HepG2 (cell line): ENCODE results near the gene STEAP1B. TPM values are rescaled to one million over a fixed set of nuclear protein-coding genes. Genes with fewer than 3 reads are reported as not detected.
A peak's percentile ranks its signal among the peaks of the same experiment; 100 is the strongest.

Experiments
- CREBL2 ChIP-seq: sonication (generic); formaldehyde crosslinking; IDR thresholded peaks from 2 replicates; pipeline ENCODE4 v1.8.1; 2023; ENCODE audit warnings: missing genetic modification reagents, mild to moderate bottlenecking, borderline replicate concordance
- FOXM1 ChIP-seq: sonication (generic); formaldehyde crosslinking; IDR thresholded peaks from 2 replicates; pipeline ENCODE4 v1.5.0; 2020; ENCODE audit warnings: missing genetic modification reagents
- FOXP4 ChIP-seq: sonication (generic); formaldehyde crosslinking; IDR thresholded peaks from 2 replicates; pipeline ENCODE4 v1.4.0; 2020; ENCODE audit warnings: missing genetic modification reagents
- HMG20A ChIP-seq: IDR thresholded peaks from 2 replicates; pipeline ENCODE4 v1.6.1; 2016; ENCODE audit warnings: borderline replicate concordance
- MEIS2 ChIP-seq: sonication (generic); formaldehyde crosslinking; IDR thresholded peaks from 2 replicates; pipeline ENCODE4 v1.9.0; 2021; ENCODE audit warnings: mild to moderate bottlenecking, missing genetic modification reagents
- SALL1 ChIP-seq: sonication (generic); formaldehyde crosslinking; IDR thresholded peaks from 2 replicates; pipeline ENCODE4 v1.8.0; 2022; ENCODE audit warnings: mild to moderate bottlenecking, missing genetic modification reagents
- SAP130 ChIP-seq: IDR thresholded peaks from 2 replicates; pipeline ENCODE4 v1.6.1; 2016; ENCODE audit warnings: low read depth
- SETDB1 ChIP-seq: sonication (generic); formaldehyde crosslinking; IDR thresholded peaks from 2 replicates; pipeline ENCODE4 v1.5.1; 2020; ENCODE audit warnings: missing genetic modification reagents, mild to moderate bottlenecking, borderline replicate concordance
- YEATS4 ChIP-seq: sonication (generic); formaldehyde crosslinking; IDR thresholded peaks from 2 replicates; pipeline ENCODE4 v1.4.0; 2020; ENCODE audit warnings: missing genetic modification reagents, borderline replicate concordance
- ZBTB38 ChIP-seq: sonication (generic); formaldehyde crosslinking; IDR thresholded peaks from 2 replicates; pipeline ENCODE4 v1.5.1; 2020; ENCODE audit warnings: mild to moderate bottlenecking, missing genetic modification reagents
- ZFP36L1 ChIP-seq: sonication (generic); formaldehyde crosslinking; IDR thresholded peaks from 2 replicates; pipeline ENCODE4 v1.8.0; 2022; ENCODE audit warnings: mild to moderate bottlenecking, missing genetic modification reagents, moderate library complexity
- ZNF251 ChIP-seq: sonication (generic); formaldehyde crosslinking; IDR thresholded peaks from 2 replicates; pipeline ENCODE4 v1.9.0; 2021; ENCODE audit warnings: mild to moderate bottlenecking, missing genetic modification reagents
- ZNF33B ChIP-seq: sonication (generic); formaldehyde crosslinking; IDR thresholded peaks from 2 replicates; pipeline ENCODE4 v1.5.1; 2020; ENCODE audit warnings: mild to moderate bottlenecking, missing genetic modification reagents
- ZNF432 ChIP-seq: sonication (generic); formaldehyde crosslinking; IDR thresholded peaks from 2 replicates; pipeline ENCODE4 v1.5.0; 2020; ENCODE audit warnings: missing genetic modification reagents, mild to moderate bottlenecking, borderline replicate concordance
- ZNF674 ChIP-seq: sonication (generic); formaldehyde crosslinking; IDR thresholded peaks from 2 replicates; pipeline ENCODE4 v1.5.0; 2020; ENCODE audit warnings: low read depth, mild to moderate bottlenecking, missing genetic modification reagents
- ZNF772 ChIP-seq: sonication (generic); formaldehyde crosslinking; IDR thresholded peaks from 2 replicates; pipeline ENCODE4 v1.5.0; 2020; ENCODE audit warnings: mild to moderate bottlenecking, missing genetic modification reagents
- ZNF776 ChIP-seq: sonication (generic); formaldehyde crosslinking; IDR thresholded peaks from 2 replicates; pipeline ENCODE4 v1.4.0; 2020; ENCODE audit warnings: mild to moderate bottlenecking, missing genetic modification reagents
- polyA plus RNA-seq, 8 experiments: library from polyadenylated mRNA; depleted of rRNA in 3 of 8; stranded (reverse) in 7 of 8; unstranded in 1 of 8; fragments of >200 nt; fragmentation: Illumina TruSeq in 4 of 8; extraction: Trizol in 4 of 8; gene quantifications; 2 replicates each; pipeline versions ENCODE4 v1.2.1 to v1.2.3, GENCODE V29; 2011 to 2016; ENCODE audit warnings: low read depth in 4 of 8, missing spikeins in 1 of 8, mixed read lengths in 1 of 8; ENCODE audit not compliant: insufficient read depth in 1 of 8
- total RNA-seq, 5 experiments: library from RNA; depleted of rRNA; stranded (reverse); fragments of >200 nt; fragmentation: Illumina TruSeq; extraction: Trizol; gene quantifications; 2 replicates each; pipeline ENCODE4 v1.2.3, GENCODE V29; 2016; ENCODE audit warnings: low read depth in 1 of 5
- TF ChIP-seq, protein P1 (sequence below): sonication (generic); formaldehyde crosslinking; IDR thresholded peaks from 2 replicates; pipeline ENCODE4 v1.4.0; 2020; ENCODE audit warnings: mild to moderate bottlenecking, missing genetic modification reagents
- TF ChIP-seq, protein P2 (sequence below): sonication (generic); formaldehyde crosslinking; IDR thresholded peaks from 2 replicates; pipeline ENCODE4 v1.8.0; 2022; ENCODE audit warnings: mild to moderate bottlenecking, missing genetic modification reagents
- TF ChIP-seq, protein P3 (sequence below): sonication (generic); formaldehyde crosslinking; IDR thresholded peaks from 2 replicates; pipeline ENCODE4 v1.5.1; 2020; ENCODE audit warnings: missing genetic modification reagents, mild to moderate bottlenecking, borderline replicate concordance

The STEAP1B gene
- total and polyA plus RNA-seq, 2 of the 13 experiments (the other 11 are each of a cell fraction or from before 2014, with no cell fraction given) = not detected

DNA sequence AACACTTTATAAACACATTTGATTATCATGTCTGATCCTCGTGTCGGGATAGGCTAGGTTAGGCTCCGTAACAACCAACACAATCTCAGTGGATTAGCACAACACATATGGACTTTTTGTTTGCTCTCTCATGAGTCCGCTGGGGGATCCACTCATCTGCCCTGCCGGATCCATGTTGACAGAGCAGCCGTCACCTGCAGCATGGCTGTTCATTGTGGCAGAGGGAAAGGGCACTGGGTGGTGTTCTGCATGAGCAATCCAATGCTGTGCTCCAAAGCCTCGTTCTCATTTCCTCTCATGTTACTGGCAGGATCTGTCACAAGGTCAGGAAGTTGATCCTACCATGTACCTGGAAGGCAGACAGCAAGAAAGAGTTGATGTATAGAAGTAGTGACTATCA lies 80.5 kb downstream of the STEAP1B start (continued):
- TF ChIP-seq, protein P1, sequence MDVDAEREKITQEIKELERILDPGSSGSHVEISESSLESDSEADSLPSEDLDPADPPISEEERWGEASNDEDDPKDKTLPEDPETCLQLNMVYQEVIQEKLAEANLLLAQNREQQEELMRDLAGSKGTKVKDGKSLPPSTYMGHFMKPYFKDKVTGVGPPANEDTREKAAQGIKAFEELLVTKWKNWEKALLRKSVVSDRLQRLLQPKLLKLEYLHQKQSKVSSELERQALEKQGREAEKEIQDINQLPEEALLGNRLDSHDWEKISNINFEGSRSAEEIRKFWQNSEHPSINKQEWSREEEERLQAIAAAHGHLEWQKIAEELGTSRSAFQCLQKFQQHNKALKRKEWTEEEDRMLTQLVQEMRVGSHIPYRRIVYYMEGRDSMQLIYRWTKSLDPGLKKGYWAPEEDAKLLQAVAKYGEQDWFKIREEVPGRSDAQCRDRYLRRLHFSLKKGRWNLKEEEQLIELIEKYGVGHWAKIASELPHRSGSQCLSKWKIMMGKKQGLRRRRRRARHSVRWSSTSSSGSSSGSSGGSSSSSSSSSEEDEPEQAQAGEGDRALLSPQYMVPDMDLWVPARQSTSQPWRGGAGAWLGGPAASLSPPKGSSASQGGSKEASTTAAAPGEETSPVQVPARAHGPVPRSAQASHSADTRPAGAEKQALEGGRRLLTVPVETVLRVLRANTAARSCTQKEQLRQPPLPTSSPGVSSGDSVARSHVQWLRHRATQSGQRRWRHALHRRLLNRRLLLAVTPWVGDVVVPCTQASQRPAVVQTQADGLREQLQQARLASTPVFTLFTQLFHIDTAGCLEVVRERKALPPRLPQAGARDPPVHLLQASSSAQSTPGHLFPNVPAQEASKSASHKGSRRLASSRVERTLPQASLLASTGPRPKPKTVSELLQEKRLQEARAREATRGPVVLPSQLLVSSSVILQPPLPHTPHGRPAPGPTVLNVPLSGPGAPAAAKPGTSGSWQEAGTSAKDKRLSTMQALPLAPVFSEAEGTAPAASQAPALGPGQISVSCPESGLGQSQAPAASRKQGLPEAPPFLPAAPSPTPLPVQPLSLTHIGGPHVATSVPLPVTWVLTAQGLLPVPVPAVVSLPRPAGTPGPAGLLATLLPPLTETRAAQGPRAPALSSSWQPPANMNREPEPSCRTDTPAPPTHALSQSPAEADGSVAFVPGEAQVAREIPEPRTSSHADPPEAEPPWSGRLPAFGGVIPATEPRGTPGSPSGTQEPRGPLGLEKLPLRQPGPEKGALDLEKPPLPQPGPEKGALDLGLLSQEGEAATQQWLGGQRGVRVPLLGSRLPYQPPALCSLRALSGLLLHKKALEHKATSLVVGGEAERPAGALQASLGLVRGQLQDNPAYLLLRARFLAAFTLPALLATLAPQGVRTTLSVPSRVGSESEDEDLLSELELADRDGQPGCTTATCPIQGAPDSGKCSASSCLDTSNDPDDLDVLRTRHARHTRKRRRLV = no peak
- TF ChIP-seq ZFP36L1 (CRISPR knock-in tag) (0 out of 2 replicates have a peak, but pooled peaks have one; percentile 47), CREBL2 (CRISPR knock-in tag) (no peak), ZBTB38 (CRISPR knock-in tag) (peak; percentile 67; the same call in 1 of the 2 replicates), ZNF33B (CRISPR knock-in tag) (no peak), FOXM1 (CRISPR knock-in tag) (no peak), ZNF251 (no peak), ZNF432 (CRISPR knock-in tag) (no peak), YEATS4 (CRISPR knock-in tag) (no peak), SAP130 (peak; percentile 27; the same call in 1 of the 2 replicates), ZNF776 (CRISPR knock-in tag) (no peak), ZNF772 (CRISPR knock-in tag) (no peak), FOXP4 (CRISPR knock-in tag) (no peak), SALL1 (CRISPR knock-in tag) (peak; percentile 40; the same call in 1 of the 2 replicates), HMG20A (CRISPR knock-in tag) (no peak; the same call in 1 of the 2 replicates), SETDB1 (CRISPR knock-in tag) (no peak), MEIS2 (no peak), ZNF674 (CRISPR knock-in tag) (no peak)
- TF ChIP-seq, protein P2, sequence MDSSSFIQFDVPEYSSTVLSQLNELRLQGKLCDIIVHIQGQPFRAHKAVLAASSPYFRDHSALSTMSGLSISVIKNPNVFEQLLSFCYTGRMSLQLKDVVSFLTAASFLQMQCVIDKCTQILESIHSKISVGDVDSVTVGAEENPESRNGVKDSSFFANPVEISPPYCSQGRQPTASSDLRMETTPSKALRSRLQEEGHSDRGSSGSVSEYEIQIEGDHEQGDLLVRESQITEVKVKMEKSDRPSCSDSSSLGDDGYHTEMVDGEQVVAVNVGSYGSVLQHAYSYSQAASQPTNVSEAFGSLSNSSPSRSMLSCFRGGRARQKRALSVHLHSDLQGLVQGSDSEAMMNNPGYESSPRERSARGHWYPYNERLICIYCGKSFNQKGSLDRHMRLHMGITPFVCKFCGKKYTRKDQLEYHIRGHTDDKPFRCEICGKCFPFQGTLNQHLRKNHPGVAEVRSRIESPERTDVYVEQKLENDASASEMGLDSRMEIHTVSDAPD (CRISPR knock-in tag) = no peak
- TF ChIP-seq, protein P3, sequence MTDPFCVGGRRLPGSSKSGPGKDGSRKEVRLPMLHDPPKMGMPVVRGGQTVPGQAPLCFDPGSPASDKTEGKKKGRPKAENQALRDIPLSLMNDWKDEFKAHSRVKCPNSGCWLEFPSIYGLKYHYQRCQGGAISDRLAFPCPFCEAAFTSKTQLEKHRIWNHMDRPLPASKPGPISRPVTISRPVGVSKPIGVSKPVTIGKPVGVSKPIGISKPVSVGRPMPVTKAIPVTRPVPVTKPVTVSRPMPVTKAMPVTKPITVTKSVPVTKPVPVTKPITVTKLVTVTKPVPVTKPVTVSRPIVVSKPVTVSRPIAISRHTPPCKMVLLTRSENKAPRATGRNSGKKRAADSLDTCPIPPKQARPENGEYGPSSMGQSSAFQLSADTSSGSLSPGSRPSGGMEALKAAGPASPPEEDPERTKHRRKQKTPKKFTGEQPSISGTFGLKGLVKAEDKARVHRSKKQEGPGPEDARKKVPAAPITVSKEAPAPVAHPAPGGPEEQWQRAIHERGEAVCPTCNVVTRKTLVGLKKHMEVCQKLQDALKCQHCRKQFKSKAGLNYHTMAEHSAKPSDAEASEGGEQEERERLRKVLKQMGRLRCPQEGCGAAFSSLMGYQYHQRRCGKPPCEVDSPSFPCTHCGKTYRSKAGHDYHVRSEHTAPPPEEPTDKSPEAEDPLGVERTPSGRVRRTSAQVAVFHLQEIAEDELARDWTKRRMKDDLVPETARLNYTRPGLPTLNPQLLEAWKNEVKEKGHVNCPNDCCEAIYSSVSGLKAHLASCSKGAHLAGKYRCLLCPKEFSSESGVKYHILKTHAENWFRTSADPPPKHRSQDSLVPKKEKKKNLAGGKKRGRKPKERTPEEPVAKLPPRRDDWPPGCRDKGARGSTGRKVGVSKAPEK (CRISPR knock-in tag) = no peak
